IPS DF 4.7 (cell line): Measurements from ENCODE around the gene PPM1D.
A peak's percentile ranks its signal among the peaks of the same experiment; 100 is the strongest.
"Not testable (repeated sequence)": the region's sequence is repeated elsewhere in the genome, so short reads cannot be mapped to it uniquely, and the experiment has no call there.

ENCODE experiments used
- DNase-seq: peaks from one replicate; pipeline ENCODE4 v3.0.0-alpha.2; 2013; ENCODE audit warnings: low spot score; ENCODE audit errors: extremely low read depth

The PPM1D gene

GRCh38 chr17:60665602-60666001 is 65.6 kb downstream of the PPM1D start:
- no peak for DNase-seq

GRCh38 chr17:60668741-60669140 is 68.7 kb downstream of the PPM1D start:
- not testable (repeated sequence) for DNase-seq

DNA sequence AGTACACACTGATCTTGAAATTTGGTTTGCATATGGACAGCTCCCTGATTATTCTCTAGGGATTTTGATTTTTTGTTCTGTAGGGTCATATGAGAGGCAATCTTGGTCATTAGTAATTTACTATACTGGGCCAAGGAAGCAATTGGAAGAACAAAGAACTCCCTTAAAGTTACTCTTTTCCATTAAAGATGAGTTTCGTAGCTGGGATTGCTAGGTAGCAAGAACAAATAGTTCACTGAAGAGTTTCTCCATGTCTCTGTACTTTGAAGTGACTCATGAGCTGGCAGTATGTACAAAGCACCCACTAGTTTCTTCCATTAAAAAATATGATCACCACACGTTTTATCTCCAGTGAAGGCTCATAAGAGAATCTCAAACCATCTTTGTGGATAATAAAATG is 71.5 kb downstream of the PPM1D start:
- DNase-seq: no peak

DNA sequence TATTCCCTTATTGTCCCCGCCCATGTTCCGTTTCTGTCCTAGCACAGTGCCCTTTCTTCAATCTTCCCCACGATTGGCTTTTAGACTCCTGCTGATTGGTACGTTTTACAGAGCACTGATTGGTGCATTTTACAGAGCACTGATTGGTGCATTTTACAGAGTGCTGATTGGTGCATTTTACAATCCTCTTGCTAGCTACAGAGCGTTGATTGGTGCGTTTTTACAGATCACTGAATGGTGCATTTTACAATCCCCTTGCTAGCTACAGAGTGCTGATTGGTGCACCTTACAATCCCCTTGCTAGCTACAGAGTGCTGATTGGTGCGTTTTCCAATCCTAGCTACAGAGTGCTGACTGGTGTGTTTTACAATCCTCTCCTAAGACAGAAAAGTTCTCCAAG is 74.6 kb downstream of the PPM1D start:
- DNase-seq: not testable (repeated sequence)

GRCh38 chr17:60675997-60676396 is 76.0 kb downstream of the PPM1D start:
- DNase-seq: no peak

DNA sequence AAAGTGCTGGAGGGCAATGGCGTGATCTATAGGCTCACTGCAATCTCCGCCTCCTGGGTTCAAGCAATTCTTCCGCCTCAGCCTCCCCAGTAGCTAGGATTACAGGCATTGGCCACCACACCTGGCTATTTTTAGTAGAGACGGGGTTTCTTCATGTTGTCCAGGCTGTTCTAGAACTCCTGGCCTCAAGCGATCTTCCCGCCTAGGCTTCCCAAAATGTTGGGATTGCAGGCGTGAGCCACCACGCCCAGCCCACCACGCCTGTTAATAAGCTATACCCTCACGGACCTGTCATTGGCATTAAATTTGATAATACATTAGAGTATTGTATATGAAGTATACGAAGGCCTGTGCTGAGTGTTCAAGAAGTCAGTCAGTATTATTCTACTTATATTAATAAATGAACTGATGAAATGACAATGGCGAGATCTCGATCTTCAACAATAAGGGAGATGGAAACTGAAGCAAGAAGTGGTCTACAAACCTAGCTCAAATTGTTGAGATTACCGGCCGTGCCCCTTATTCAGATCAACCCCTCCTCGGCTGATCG is 76.8 kb downstream of the PPM1D start:
- no peak for DNase-seq

DNA sequence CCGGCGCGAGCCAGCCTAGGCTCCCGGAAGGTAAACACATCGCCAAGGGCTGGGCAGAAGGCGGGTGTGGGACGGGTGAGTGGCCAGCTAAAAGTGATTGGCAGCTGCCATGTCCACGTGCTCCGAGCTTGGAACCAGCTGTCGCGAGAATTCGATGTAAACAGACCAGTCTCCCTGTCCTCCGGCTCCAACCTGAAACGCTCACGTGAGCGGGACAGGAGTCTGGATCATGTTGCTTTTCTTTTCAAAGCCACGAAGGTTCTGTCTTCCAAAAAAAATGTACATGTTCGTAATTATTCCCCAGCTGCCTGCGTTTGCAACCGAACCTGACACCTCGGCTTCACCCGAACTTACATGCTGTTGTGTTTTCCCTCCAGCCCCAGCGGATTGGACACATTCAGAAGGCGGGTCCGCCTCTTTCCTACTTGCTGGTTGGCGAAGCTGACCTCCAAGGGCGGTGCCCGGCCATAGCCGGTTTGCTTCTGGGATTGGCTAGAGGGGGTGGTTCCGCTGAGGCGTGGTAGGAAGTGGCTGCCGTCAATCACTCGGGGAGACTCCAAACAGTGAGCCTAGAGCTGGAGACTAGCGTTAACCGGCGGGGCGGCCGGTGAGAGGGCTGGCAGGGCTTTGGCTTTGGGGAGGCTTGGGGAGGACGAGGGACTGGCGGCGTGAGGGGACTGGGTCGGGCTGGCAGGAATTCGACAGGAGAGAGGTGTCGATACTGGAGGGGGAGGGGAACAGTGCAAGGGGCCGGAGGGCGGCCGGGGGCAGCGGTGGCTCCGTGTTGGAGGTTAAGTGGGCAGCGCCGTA is 77.5 kb downstream of the PPM1D start, which contains the start of gene BCAS3:
Gene BCAS3 (plus strand): TSS at position 544 of the 810 bp plus-strand sequence.
- peak; percentile 99 for DNase-seq

GRCh38 chr17:60678118-60678444 is 78.1 kb downstream of the PPM1D start:
- DNase-seq: no peak

- no peak for DNase-seq
Observed at GRCh38 chr17:60679287-60679686, 79.3 kb downstream of the PPM1D start.

DNA sequence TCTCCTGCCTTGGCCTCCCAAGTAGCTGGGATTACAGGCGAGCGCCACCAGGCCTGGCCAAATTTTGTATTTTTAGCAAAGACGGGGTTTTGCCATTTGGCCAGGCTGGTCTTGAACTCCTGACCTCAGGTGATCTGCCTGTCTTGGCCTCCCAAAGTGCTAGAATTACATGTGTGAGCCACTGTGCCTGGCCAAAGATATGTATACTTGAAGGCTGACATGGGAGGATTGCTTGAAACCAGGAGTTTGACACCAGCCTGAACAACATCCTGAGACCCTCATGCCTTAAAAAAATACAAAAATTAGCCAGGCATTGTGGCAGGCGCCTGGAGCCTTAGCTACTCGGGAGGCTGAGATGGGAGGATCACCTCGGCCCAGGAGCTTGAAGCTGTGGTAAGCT is 80.8 kb downstream of the PPM1D start:
- DNase-seq: no peak

DNA sequence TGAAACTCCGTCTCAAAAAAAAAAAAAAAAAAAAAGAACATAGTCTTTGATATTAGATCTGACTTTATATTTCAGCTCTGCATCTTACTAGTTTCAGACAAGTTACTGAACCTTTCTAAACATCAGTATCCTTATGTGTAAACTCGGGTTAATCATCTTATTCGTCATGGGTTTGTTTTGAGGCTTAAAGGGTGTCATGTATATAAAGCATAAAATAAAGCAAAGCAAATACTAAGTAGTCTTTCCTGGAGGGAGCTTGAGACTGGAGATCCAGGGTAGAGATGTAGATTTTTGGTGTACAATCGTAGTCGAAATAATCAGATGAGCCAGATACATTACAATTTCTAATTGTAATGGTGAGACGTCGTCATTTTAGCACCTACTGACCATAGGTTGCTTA is 85.4 kb downstream of the PPM1D start:
- no peak for DNase-seq

DNA sequence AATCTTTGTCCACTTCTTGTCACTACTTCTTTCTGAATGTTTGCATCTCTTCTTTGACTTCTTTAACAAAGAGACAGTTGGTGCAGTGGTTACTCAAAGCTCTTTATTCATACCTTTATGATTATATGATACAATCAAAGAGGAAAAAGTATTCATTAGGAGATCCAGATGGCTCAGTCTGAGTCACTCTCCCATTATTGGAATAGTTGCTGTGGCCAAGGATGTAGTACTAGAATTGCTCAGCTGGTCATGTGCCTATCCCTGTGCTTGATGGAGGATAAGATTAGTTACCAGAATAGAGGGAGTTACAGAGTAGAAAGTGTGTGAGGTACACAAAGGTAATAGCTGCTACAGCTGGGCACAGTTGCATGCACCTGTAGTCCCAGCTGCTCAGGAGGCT is 96.0 kb downstream of the PPM1D start:
- no peak for DNase-seq

DNA sequence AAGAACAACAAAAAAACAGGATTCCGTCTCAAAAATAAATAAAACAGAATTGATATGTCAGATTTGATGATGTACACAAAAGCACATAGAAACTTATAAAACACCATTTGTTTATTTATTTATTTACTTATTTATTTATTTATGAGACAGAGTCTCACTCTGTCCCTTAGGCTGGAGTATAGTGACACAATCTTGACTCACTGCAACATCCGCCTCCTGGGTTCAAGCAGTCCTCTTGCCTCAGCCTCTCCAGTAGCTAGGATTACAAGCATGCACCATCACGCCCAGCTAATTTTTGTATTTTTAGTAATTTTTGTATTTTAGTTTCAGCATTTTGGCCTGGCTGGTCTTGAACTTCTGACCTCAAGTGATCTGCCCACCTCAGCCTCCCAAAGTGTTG is 99.1 kb downstream of the PPM1D start:
- no peak for DNase-seq

- DNase-seq: no peak
Observed at GRCh38 chr17:60704170-60704569, 104.2 kb downstream of the PPM1D start.

DNA sequence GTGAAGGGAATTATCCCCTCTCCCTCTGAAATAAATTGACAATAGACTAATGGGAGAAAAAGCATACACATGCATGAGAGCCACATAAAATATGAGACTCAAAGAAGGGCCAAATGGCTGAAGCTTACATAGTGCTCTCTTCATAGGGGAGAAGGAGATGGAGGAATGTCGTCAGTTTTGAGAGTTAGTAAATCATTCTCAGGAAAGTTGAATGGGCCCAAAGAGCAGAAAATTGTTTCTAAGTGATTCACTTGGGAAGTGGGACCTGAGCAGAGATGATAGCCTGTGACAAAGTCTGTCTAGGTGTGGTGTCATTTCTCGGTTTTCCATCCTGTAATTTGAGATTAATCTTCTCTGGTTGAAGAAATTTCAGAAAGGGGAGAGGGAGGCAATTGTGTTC is 112.7 kb downstream of the PPM1D start:
- no peak for DNase-seq

DNA sequence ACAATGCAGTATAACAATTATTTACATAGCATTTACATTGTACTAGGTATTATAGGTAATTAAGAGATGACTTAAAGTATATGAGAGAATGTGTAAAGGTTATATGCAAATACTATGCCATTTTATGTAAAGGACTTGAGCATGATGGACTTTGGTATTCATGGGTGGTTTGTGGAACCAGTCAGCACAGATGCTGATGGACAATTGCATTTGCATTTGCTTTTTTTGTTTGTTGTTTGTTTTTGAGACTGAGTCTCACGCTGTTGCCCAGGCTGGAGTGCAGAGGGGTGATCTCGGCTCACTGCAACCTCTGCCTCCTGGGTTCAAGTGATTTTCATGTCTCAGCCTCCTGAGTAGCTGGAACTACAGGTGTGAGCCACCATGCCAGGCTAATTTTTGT is 113.6 kb downstream of the PPM1D start:
- no peak for DNase-seq
